B cell (primary cell): Measurements from ENCODE around the gene ATXN2. TPM values are rescaled to one million over a fixed set of nuclear protein-coding genes. Genes with fewer than 3 reads are reported as not detected.

Experiments
- ATAC-seq: fragments of 200-7000 bp; cut with Tn5 transposase; one replicate; pipeline ENCODE4 v1.10.0; 2021; ENCODE audit warnings: low read depth, mild to moderate bottlenecking, moderate number of reproducible peaks, moderate library complexity
- CTCF ChIA-PET: fragments of 350-600 bp; sonication (Branson Sonifier 250); formaldehyde crosslinking; loops from one replicate; lab custom pipeline; 2021; ENCODE audit warnings: antibody characterized with exemption, inconsistent platforms; lab: Charles Lee
- POLR2A ChIA-PET: fragments of 350-600 bp; sonication (Branson Sonifier 250); formaldehyde crosslinking; loops from one replicate; lab custom pipeline; 2021; ENCODE audit warnings: antibody characterized with exemption; lab: Charles Lee
- DNase-seq: peaks from one replicate; pipeline ENCODE4 v3.0.0; 2013
- H2AFZ ChIP-seq: 2 replicates; pipeline ENCODE4 v1.6.1; 2012; ENCODE audit warnings: mild to moderate bottlenecking, low read depth, low read length; ENCODE audit not compliant: insufficient read depth, poor library complexity, severe bottlenecking
- H3K27ac ChIP-seq, 2 donors: 1 replicate in 1 of 2; 2 replicates in 1 of 2; pipeline ENCODE4 v1.5.1; 2012 to 2013; ENCODE audit warnings: low read length in 2 of 2, mild to moderate bottlenecking in 2 of 2, moderate library complexity in 1 of 2
- H3K27me3 ChIP-seq, 4 experiments: fragments of 200-600 bp in 1 of 4; sonication (generic) in 1 of 4; replicated peaks in 1 of 4; 1 replicate in 2 of 4; 2 replicates in 2 of 4; pipeline versions ENCODE4 v1.6.1 to v1.7.0; 2013 to 2016; ENCODE audit warnings: low read length in 3 of 4, mild to moderate bottlenecking in 2 of 4, mixed read lengths in 1 of 4, moderate library complexity in 1 of 4; ENCODE audit not compliant: insufficient read depth in 4 of 4, control insufficient read depth in 3 of 4; ENCODE audit errors: control extremely low read depth in 1 of 4
- H3K36me3 ChIP-seq, 2 experiments: replicated peaks in 1 of 2; 1 replicate in 1 of 2; 2 replicates in 1 of 2; pipeline versions ENCODE4 v1.6.1 to v1.7.1; 2013; ENCODE audit warnings: low read length in 1 of 2; ENCODE audit not compliant: insufficient read depth in 2 of 2, control insufficient read depth in 1 of 2; ENCODE audit errors: control extremely low read depth in 1 of 2, extremely low read depth in 1 of 2
- H3K4me1 ChIP-seq, 2 donors: fragments of 200-600 bp in 1 of 2; sonication (generic) in 1 of 2; 1 replicate in 1 of 2; 2 replicates in 1 of 2; pipeline versions ENCODE4 v1.5.1 to v1.6.1; 2013 to 2017; ENCODE audit warnings: low read length in 2 of 2; ENCODE audit not compliant: control insufficient read depth in 2 of 2, insufficient read depth in 2 of 2
- H3K4me2 ChIP-seq: replicated peaks from 2 replicates; pipeline ENCODE3; 2012; ENCODE audit warnings: mild to moderate bottlenecking, low read depth, low read length; ENCODE audit not compliant: poor library complexity, severe bottlenecking
- H3K4me3 ChIP-seq, 5 experiments: fragments of 200-600 bp in 1 of 5; sonication (generic) in 1 of 5; 1 replicate in 3 of 5; 2 replicates in 2 of 5; pipeline versions ENCODE4 v1.5.1 to v1.7.0; 2011 to 2016; ENCODE audit warnings: low read length in 4 of 5, mild to moderate bottlenecking in 4 of 5, low read depth in 2 of 5, control low read depth in 1 of 5, moderate library complexity in 1 of 5; ENCODE audit not compliant: insufficient read depth in 1 of 5; ENCODE audit errors: control extremely low read depth in 1 of 5, extremely low read depth in 1 of 5
- H3K79me2 ChIP-seq: fragments of 200-600 bp; sonication (generic); one replicate; pipeline ENCODE4 v1.6.0; 2016; ENCODE audit warnings: low read length; ENCODE audit not compliant: control insufficient read depth, insufficient read depth
- H3K9ac ChIP-seq: fragments of 200-600 bp; sonication (generic); 2 replicates; pipeline ENCODE4 v1.6.1; 2017; ENCODE audit warnings: mild to moderate bottlenecking, low read length, moderate library complexity
- H3K9me3 ChIP-seq, 3 donors: one replicate each; pipeline versions ENCODE4 v1.6.1 to v1.7.1; 2013; ENCODE audit warnings: low read length in 2 of 3; ENCODE audit not compliant: control insufficient read depth in 2 of 3, insufficient read depth in 1 of 3; ENCODE audit errors: control extremely low read depth in 1 of 3
- H4K20me1 ChIP-seq: 2 replicates; pipeline ENCODE4 v1.6.0; 2012; ENCODE audit warnings: mild to moderate bottlenecking, low read length; ENCODE audit not compliant: insufficient read depth, control insufficient read depth, poor library complexity, severe bottlenecking
- H3K27ac Mint-ChIP-seq: one replicate; pipeline ENCODE4 v1.8.0; 2021; ENCODE audit warnings: mixed read lengths
- H3K27me3 Mint-ChIP-seq: one replicate; pipeline ENCODE4 v1.8.0; 2021; ENCODE audit warnings: mixed read lengths
- H3K4me1 Mint-ChIP-seq: one replicate; pipeline ENCODE4 v1.8.0; 2021; ENCODE audit warnings: mixed read lengths
- H3K4me3 Mint-ChIP-seq: one replicate; pipeline ENCODE4 v1.8.0; 2021; ENCODE audit warnings: mixed read lengths
- H3K9me3 Mint-ChIP-seq: one replicate; pipeline ENCODE4 v1.8.0; 2022; ENCODE audit warnings: mixed read lengths; ENCODE audit not compliant: insufficient read depth
- EZH2 ChIP-seq: IDR thresholded peaks from 2 replicates; pipeline ENCODE4 v1.6.1; 2012; ENCODE audit warnings: borderline replicate concordance, low read depth, mild to moderate bottlenecking, moderate library complexity, low read length; ENCODE audit not compliant: insufficient read depth, poor library complexity, severe bottlenecking
- WGBS: methylation state at CpG from one replicate; pipeline ENCODE4 v1.1.5; 2013; ENCODE audit warnings: missing lambda C conversion rate; ENCODE audit not compliant: insufficient coverage; 5-methylcytosine and 5-hydroxymethylcytosine counted together
- intact Hi-C: fragments of 100-400 bp; cut with micrococcal nuclease; formaldehyde crosslinking; loops from one replicate; pipeline ENCODE4 v1.10.0; 2022
- polyA plus RNA-seq: library from polyadenylated mRNA; depleted of rRNA; stranded (reverse); fragments of >200 nt; gene quantifications from 2 replicates; pipeline ENCODE4 v1.2.3, GENCODE V29; 2012
- total RNA-seq, 2 donors: library from RNA; stranded (reverse); fragments of 120-200 nt in 1 of 2; gene quantifications; 1 replicate in 1 of 2; 2 replicates in 1 of 2; pipeline versions ENCODE4 v1.2.3 to v1.2.4, GENCODE V29; 2013 to 2022
- TF ChIP-seq, protein P1 (sequence below): fragments of 200-600 bp; IDR thresholded peaks from one replicate; pipeline ENCODE4 v1.8.0; 2022; ENCODE audit warnings: antibody characterized with exemption, mild to moderate bottlenecking

ATXN2 gene
- total and polyA plus RNA-seq, 2 donors (not counting 1 experiment from before 2014, with no cell fraction given): 28.2 to 83.8 TPM

DNA sequence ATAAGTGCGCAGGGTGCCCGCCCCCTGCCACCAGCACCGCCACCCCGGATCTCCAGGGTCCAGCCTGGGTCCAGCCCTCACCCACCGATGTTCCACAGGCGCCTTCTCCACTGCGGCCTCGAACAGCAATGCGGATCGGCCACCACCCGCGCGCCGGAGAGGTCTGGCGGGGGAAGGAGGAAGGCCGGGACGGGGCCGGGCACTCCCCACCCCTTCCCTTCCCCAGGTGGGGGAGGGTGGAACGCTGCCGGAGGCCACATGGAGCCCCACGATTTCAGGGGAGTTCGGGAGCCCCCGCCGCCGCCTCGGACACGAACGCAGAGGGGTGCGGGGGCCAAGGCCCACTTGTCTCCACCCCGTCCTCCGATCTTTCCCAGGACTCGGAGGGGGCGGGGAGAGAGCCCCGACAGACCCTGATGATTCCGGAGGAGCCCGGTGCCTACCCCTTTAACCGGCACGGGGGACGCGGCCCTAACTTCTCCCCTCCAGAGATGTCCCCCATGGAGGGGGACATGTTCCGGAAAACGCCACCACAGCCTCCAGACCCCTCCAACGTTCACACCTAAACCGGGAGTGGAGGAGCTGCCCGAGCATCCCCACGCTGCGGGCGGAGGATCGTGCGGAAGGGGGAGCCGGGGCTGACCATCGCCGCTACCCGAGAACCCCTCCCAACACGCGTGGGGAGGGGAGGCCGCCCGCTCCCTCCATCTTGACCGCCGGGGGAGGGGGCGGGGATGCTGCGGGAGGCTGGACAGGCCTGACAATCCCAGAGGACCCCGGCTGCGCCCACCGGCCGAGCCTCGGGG lies 1.1 kb downstream of the ATXN2 start:
- Histone ChIP-seq H3K4me2 (peak overlapping the region; percentile 83), H3K36me3 (no peaks in the 10 kb centered on the region), H3K79me2 (peaks cover 54% of the 10 kb centered on the region), H3K9ac (peak overlapping the region; percentile 77), H3K9me3 (no peaks in the 10 kb centered on the region), H3K4me1 (peaks cover 15% of the 10 kb centered on the region in 2 donors), H4K20me1 (peaks cover 6% of the 10 kb centered on the region), H3K4me3 (peak overlapping the region; percentile 32 to 92 (median 85)), H3K27me3 (no peaks in the 10 kb centered on the region), H3K27ac (peak overlapping the region in 1 of 2 donors; percentile 71), H2AFZ (peak overlapping the region; percentile 63)
- Mint-ChIP-seq H3K27ac (peak overlapping the region; percentile 90), H3K27me3 (no peaks in the 10 kb centered on the region), H3K9me3 (no peaks in the 10 kb centered on the region), H3K4me1 (peaks cover 34% of the 10 kb centered on the region), H3K4me3 (peak overlapping the region; percentile 90)
- whole genome bisulfite sequencing: under 1% methylated on average over 46 of the region's 67 CpGs
- intact Hi-C loops: loop anchor here (2.0 kb wide), 2 partner anchors 153 to 243 kb away; no protein-coding TSS in a partner anchor
- no peak for ATAC-seq
- TF ChIP-seq, protein P1, sequence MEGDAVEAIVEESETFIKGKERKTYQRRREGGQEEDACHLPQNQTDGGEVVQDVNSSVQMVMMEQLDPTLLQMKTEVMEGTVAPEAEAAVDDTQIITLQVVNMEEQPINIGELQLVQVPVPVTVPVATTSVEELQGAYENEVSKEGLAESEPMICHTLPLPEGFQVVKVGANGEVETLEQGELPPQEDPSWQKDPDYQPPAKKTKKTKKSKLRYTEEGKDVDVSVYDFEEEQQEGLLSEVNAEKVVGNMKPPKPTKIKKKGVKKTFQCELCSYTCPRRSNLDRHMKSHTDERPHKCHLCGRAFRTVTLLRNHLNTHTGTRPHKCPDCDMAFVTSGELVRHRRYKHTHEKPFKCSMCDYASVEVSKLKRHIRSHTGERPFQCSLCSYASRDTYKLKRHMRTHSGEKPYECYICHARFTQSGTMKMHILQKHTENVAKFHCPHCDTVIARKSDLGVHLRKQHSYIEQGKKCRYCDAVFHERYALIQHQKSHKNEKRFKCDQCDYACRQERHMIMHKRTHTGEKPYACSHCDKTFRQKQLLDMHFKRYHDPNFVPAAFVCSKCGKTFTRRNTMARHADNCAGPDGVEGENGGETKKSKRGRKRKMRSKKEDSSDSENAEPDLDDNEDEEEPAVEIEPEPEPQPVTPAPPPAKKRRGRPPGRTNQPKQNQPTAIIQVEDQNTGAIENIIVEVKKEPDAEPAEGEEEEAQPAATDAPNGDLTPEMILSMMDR: no peak
- no peak for TF ChIP-seq EZH2
- ChIA-PET POLR2A (no interaction called here), CTCF (no interaction called here)
- peak; percentile 51 for DNase-seq
